Keratinocyte (primary cell): ENCODE measurements around the gene METAP1. TPM values are rescaled to one million over a fixed set of nuclear protein-coding genes. Genes with fewer than 3 reads are reported as not detected.

Experiments used
- DNase-seq: peaks from one replicate; pipeline ENCODE4 v3.0.0-alpha.2; 2011; ENCODE audit warnings: low read depth, missing footprints, low spot score
- FAIRE-seq: peaks from 2 replicates; lab custom pipeline; 2011; peaks lifted over from hg19 to GRCh38; lab: Jason Lieb, UNC
- H2AFZ ChIP-seq: 2 replicates; pipeline ENCODE4 v1.6.0; 2012; ENCODE audit warnings: low read length, control low read depth, inconsistent platforms; ENCODE audit not compliant: control insufficient read depth
- H3K27ac ChIP-seq: 2 replicates; pipeline ENCODE4 v1.5.1; 2011; ENCODE audit warnings: low read length; ENCODE audit not compliant: control insufficient read depth, insufficient read depth
- H3K27me3 ChIP-seq: 3 replicates; pipeline ENCODE4 v1.6.0; 2011; ENCODE audit warnings: low read length; ENCODE audit not compliant: control insufficient read depth, insufficient read depth; ENCODE audit errors: extremely low read depth
- H3K36me3 ChIP-seq, 2 experiments: 2 replicates in 1 of 2; 3 replicates in 1 of 2; pipeline ENCODE4 v1.5.1; 2011; ENCODE audit warnings: low read length in 2 of 2, mild to moderate bottlenecking in 1 of 2; ENCODE audit not compliant: control insufficient read depth in 2 of 2, insufficient read depth in 2 of 2; ENCODE audit errors: extremely low read depth in 1 of 2
- H3K4me1 ChIP-seq: 3 replicates; pipeline ENCODE4 v1.5.1; 2011; ENCODE audit warnings: low read length; ENCODE audit not compliant: control insufficient read depth, insufficient read depth; ENCODE audit errors: extremely low read depth
- H3K4me2 ChIP-seq: 3 replicates; pipeline ENCODE4 v1.6.0; 2011; ENCODE audit warnings: low read depth, low read length; ENCODE audit not compliant: control insufficient read depth, insufficient read depth; ENCODE audit errors: extremely low read depth
- H3K4me3 ChIP-seq, 3 experiments: fragments of 200-600 bp in 1 of 3; sonication (generic) in 1 of 3; 2 replicates in 2 of 3; 3 replicates in 1 of 3; pipeline ENCODE4 v1.5.1; 2011 to 2016; ENCODE audit warnings: low read length in 3 of 3, mild to moderate bottlenecking in 3 of 3, control low read depth in 2 of 3, inconsistent platforms in 1 of 3, low read depth in 1 of 3, mixed read lengths in 1 of 3, mixed run types in 1 of 3, moderate library complexity in 1 of 3; ENCODE audit not compliant: control insufficient read depth in 2 of 3, insufficient read depth in 2 of 3; ENCODE audit errors: extremely low read depth in 1 of 3
- H3K79me2 ChIP-seq: 2 replicates; pipeline ENCODE4 v1.6.0; 2012; ENCODE audit warnings: low read length; ENCODE audit not compliant: control insufficient read depth, insufficient read depth
- H3K9ac ChIP-seq: 3 replicates; pipeline ENCODE4 v1.6.0; 2011; ENCODE audit warnings: low read length; ENCODE audit not compliant: control insufficient read depth, insufficient read depth; ENCODE audit errors: extremely low read depth
- H3K9me1 ChIP-seq: 3 replicates; pipeline ENCODE4 v1.6.0; 2011; ENCODE audit warnings: low read length; ENCODE audit not compliant: control insufficient read depth, insufficient read depth; ENCODE audit errors: extremely low read depth
- H3K9me3 ChIP-seq: 2 replicates; pipeline ENCODE4 v1.5.1; 2012; ENCODE audit warnings: low read depth, low read length; ENCODE audit not compliant: control insufficient read depth
- H4K20me1 ChIP-seq: 3 replicates; pipeline ENCODE4 v1.6.0; 2011; ENCODE audit warnings: low read length; ENCODE audit not compliant: control insufficient read depth, insufficient read depth; ENCODE audit errors: extremely low read depth
- EZH2 ChIP-seq: IDR thresholded peaks from one replicate; pipeline ENCODE4 v1.6.1; 2012; ENCODE audit warnings: inconsistent platforms, mild to moderate bottlenecking, low read length, moderate library complexity
- dilution Hi-C: fragments of 300-500 bp; cut with MboI; formaldehyde crosslinking; loops from one replicate; pipeline ENCODE4 v1.7.0; 2020; ENCODE audit warnings: low sequenced_read_pairs; ENCODE audit not compliant: extremely low pct_ligation_motif_present
- polyA plus RNA-seq, 5 experiments: library from polyadenylated mRNA; depleted of rRNA in 3 of 5; stranded (reverse) in 3 of 5; stranded (forward) in 1 of 5; unstranded in 1 of 5; fragments of >200 nt; gene quantifications; 1 replicate in 1 of 5; 2 replicates in 3 of 5; 3 replicates in 1 of 5; pipeline versions ENCODE4 v1.2.1 to v1.2.3, GENCODE V29; 2011 to 2012; ENCODE audit warnings: missing spikeins in 2 of 5, low read depth in 1 of 5, low replicate concordance in 1 of 5
- TF ChIP-seq, protein P1 (sequence below), 3 experiments: IDR thresholded peaks in 1 of 3; conservative IDR thresholded peaks in 1 of 3; optimal IDR thresholded peaks in 1 of 3; 2 replicates in 2 of 3; 3 replicates in 1 of 3; pipeline versions ENCODE3 to v1.5.1; 2011; ENCODE audit warnings: low read length in 3 of 3, mild to moderate bottlenecking in 3 of 3, moderate library complexity in 2 of 3, control low read depth in 1 of 3, inconsistent platforms in 1 of 3; ENCODE audit not compliant: insufficient read depth in 2 of 3; ENCODE audit errors: extremely low read depth in 1 of 3

Gene METAP1
- polyA plus RNA-seq, 1 donor (not counting 4 experiments of a cell fraction or from before 2014, with no cell fraction given), result 89.4 TPM

DNA sequence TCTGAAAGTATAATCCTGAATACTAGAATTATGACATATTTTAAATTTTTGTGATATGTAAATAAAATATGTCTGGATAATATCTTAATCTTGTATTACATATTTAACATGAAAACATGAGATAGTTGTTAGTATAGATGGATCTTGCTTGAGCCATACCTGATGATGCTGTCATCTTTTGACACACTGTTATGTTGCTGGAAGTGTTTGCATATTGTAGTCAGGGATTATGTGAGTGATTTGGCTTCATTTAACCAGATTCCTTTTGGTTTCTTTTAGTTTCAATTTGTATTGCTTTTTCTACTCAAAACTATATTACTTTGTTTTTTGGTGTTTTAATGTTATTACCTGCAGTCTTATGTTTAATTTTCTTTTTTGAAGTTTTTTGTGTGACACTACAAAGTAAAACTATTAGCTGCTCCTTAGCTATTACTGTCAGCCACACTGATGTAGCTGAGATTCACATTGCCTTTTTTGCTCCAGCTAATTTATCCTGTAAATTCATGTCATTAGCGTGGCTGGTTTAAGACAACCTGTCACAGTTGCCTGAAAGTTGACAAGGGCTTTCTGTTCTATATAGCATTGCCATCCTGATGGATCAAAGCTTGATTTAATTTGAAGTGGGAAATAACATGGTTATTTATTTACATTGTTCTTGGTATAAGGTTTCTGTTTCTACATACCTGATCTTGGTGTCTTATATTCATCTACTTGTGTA, 33.7 kb downstream of the METAP1 start:
- H3K9ac ChIP-seq, result no peak overlapping the region
- DNase-seq (no peak), FAIRE-seq (no peak)
- peaks cover 2 to 13% of the 10 kb centered on the region in 2 experiments for H3K36me3 ChIP-seq
- no peak overlapping the region for H3K27ac ChIP-seq
- peaks cover 15% of the 10 kb centered on the region for H3K4me1 ChIP-seq
- peaks cover 89% of the 10 kb centered on the region for H3K79me2 ChIP-seq
- no peak overlapping the region for H2AFZ ChIP-seq
- H4K20me1 ChIP-seq, result peaks cover 4% of the 10 kb centered on the region
- H3K4me3 ChIP-seq, result no peak overlapping the region
- no peaks in the 10 kb centered on the region for H3K27me3 ChIP-seq
- H3K4me2 ChIP-seq, result no peak overlapping the region
- dilution Hi-C loops, result no loop called here
- H3K9me1 ChIP-seq, result no peaks in the 10 kb centered on the region
- H3K9me3 ChIP-seq, result no peaks in the 10 kb centered on the region
- no peak for TF ChIP-seq EZH2
- TF ChIP-seq, protein P1, sequence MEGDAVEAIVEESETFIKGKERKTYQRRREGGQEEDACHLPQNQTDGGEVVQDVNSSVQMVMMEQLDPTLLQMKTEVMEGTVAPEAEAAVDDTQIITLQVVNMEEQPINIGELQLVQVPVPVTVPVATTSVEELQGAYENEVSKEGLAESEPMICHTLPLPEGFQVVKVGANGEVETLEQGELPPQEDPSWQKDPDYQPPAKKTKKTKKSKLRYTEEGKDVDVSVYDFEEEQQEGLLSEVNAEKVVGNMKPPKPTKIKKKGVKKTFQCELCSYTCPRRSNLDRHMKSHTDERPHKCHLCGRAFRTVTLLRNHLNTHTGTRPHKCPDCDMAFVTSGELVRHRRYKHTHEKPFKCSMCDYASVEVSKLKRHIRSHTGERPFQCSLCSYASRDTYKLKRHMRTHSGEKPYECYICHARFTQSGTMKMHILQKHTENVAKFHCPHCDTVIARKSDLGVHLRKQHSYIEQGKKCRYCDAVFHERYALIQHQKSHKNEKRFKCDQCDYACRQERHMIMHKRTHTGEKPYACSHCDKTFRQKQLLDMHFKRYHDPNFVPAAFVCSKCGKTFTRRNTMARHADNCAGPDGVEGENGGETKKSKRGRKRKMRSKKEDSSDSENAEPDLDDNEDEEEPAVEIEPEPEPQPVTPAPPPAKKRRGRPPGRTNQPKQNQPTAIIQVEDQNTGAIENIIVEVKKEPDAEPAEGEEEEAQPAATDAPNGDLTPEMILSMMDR (optimal IDR thresholded peaks at IDR 0.05 in 1 of 3, IDR thresholded peaks at IDR 0.05 in 1 of 3, conservative IDR thresholded peaks at IDR 0.05 in 1 of 3; ENCODE audit: extremely low read depth in 1 of 3, insufficient read depth in 2 of 3, low read length in 3 of 3), result no peak

GRCh38 chr4:99029852-99030251, 34.3 kb downstream of the METAP1 start:
- H3K4me1 ChIP-seq, result peaks cover 9% of the 10 kb centered on the region
- no peaks in the 10 kb centered on the region for H3K9me3 ChIP-seq
- no peaks in the 10 kb centered on the region for H3K9me1 ChIP-seq
- H3K4me3 ChIP-seq, result no peak overlapping the region
- DNase-seq (no peak), FAIRE-seq (no peak)
- no peak overlapping the region for H3K27ac ChIP-seq
- dilution Hi-C loops, result no loop called here
- H3K36me3 ChIP-seq, result peaks cover 4 to 13% of the 10 kb centered on the region in 2 experiments
- H4K20me1 ChIP-seq, result peaks cover 4% of the 10 kb centered on the region
- H3K27me3 ChIP-seq, result no peaks in the 10 kb centered on the region
- TF ChIP-seq EZH2, result no peak
- TF ChIP-seq, protein P1 (optimal IDR thresholded peaks at IDR 0.05 in 1 of 3, IDR thresholded peaks at IDR 0.05 in 1 of 3, conservative IDR thresholded peaks at IDR 0.05 in 1 of 3; ENCODE audit: extremely low read depth in 1 of 3, insufficient read depth in 2 of 3, low read length in 3 of 3), result no peak
- peaks cover 87% of the 10 kb centered on the region for H3K79me2 ChIP-seq
- H3K4me2 ChIP-seq, result no peak overlapping the region
- no peak overlapping the region for H2AFZ ChIP-seq
- H3K9ac ChIP-seq, result no peak overlapping the region
